Gastroesophageal sphincter (tissue), 4 donors: ENCODE data around the gene RUNX2. TPM values are rescaled to one million over a fixed set of nuclear protein-coding genes. Genes with fewer than 3 reads are reported as not detected.

ENCODE experiments used
- ATAC-seq: fragments of 150-250 bp; one replicate; pipeline ENCODE4 v1.9.1; 2016; ENCODE audit warnings: mild to moderate bottlenecking, moderate library complexity
- H3K27ac ChIP-seq, 4 donors: fragments of 200-600 bp; sonication (generic) in 3 of 4; 1 replicate in 3 of 4; 2 replicates in 1 of 4; pipeline ENCODE4 v1.5.1; 2016 to 2019
- H3K27me3 ChIP-seq: fragments of 200-600 bp; sonication (generic); one replicate; pipeline ENCODE4 v1.5.1; 2019
- H3K36me3 ChIP-seq, 2 donors: fragments of 200-600 bp; sonication (generic); one replicate each; pipeline ENCODE4 v1.5.1; 2019; ENCODE audit warnings: control low read depth in 1 of 2
- H3K4me1 ChIP-seq, 3 donors: fragments of 200-600 bp; sonication (generic); 1 replicate in 2 of 3; 2 replicates in 1 of 3; pipeline ENCODE4 v1.5.1; 2016 to 2019; ENCODE audit warnings: control low read depth in 2 of 3
- H3K4me3 ChIP-seq, 2 donors: fragments of 200-600 bp; sonication (generic); one replicate each; pipeline ENCODE4 v1.5.1; 2019; ENCODE audit warnings: mild to moderate bottlenecking in 1 of 2, moderate library complexity in 1 of 2
- H3K9me3 ChIP-seq, 3 donors: fragments of 200-600 bp; sonication (generic); one replicate each; pipeline ENCODE4 v1.5.1; 2017 to 2019; ENCODE audit warnings: control low read depth in 2 of 3
- EP300 ChIP-seq: sonication (generic); formaldehyde crosslinking; IDR thresholded peaks from one replicate; pipeline ENCODE4 v1.6.1; 2017; ENCODE audit warnings: antibody characterized with exemption, mild to moderate bottlenecking
- POLR2A ChIP-seq, 2 donors: fragments of 450-650 bp; IDR thresholded peaks; one replicate each; pipeline ENCODE4 v1.6.1; 2017; ENCODE audit warnings: antibody characterized with exemption in 2 of 2, mild to moderate bottlenecking in 2 of 2, moderate library complexity in 1 of 2
- POLR2AphosphoS5 ChIP-seq: sonication (generic); formaldehyde crosslinking; IDR thresholded peaks from one replicate; pipeline ENCODE4 v1.6.1; 2017; ENCODE audit warnings: antibody characterized with exemption
- WGBS, 2 donors: methylation state at CpG; one replicate each; pipeline ENCODE4 v1.1.5; 2018; ENCODE audit warnings: low coverage in 1 of 2; 5-methylcytosine and 5-hydroxymethylcytosine counted together
- total RNA-seq, 4 donors: library from RNA; depleted of rRNA; stranded (reverse); fragments of >200 nt; gene quantifications; one replicate each; pipeline ENCODE4 v1.1.0, GENCODE V29; 2016
- TF ChIP-seq, protein P1 (sequence below), 4 experiments: fragments of 200-600 bp in 2 of 4; fragments of 450-650 bp in 2 of 4; sonication (generic) in 1 of 4; IDR thresholded peaks; one replicate each; pipeline ENCODE4 v1.5.1; 2017 to 2019; ENCODE audit warnings: antibody characterized with exemption in 4 of 4, mild to moderate bottlenecking in 2 of 4, moderate library complexity in 2 of 4

The RUNX2 gene
- total RNA-seq, 4 donors from 2014 or later = 0.16 to 0.94 (median 0.65) TPM

GRCh38 chr6:45474376-45474775 lies 146.2 kb downstream of the RUNX2 start:
- WGBS, 2 donors = 49 to 54% methylated on average over 2 of the region's 2 CpGs
- Histone ChIP-seq H3K4me1 (no peaks in the 10 kb centered on the region), H3K9me3 (no peaks in the 10 kb centered on the region), H3K4me3 (no peak overlapping the region), H3K27me3 (no peaks in the 10 kb centered on the region), H3K36me3 (no peaks in the 10 kb centered on the region), H3K27ac (no peak overlapping the region)
- TF ChIP-seq EP300 = no peak
- TF ChIP-seq POLR2AphosphoS5 = no peak
- TF ChIP-seq, protein P1, sequence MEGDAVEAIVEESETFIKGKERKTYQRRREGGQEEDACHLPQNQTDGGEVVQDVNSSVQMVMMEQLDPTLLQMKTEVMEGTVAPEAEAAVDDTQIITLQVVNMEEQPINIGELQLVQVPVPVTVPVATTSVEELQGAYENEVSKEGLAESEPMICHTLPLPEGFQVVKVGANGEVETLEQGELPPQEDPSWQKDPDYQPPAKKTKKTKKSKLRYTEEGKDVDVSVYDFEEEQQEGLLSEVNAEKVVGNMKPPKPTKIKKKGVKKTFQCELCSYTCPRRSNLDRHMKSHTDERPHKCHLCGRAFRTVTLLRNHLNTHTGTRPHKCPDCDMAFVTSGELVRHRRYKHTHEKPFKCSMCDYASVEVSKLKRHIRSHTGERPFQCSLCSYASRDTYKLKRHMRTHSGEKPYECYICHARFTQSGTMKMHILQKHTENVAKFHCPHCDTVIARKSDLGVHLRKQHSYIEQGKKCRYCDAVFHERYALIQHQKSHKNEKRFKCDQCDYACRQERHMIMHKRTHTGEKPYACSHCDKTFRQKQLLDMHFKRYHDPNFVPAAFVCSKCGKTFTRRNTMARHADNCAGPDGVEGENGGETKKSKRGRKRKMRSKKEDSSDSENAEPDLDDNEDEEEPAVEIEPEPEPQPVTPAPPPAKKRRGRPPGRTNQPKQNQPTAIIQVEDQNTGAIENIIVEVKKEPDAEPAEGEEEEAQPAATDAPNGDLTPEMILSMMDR (IDR thresholded peaks at IDR 0.05) = no peak
- no peak for TF ChIP-seq POLR2A (IDR thresholded peaks at IDR 0.05)
- ATAC-seq = no peak

DNA sequence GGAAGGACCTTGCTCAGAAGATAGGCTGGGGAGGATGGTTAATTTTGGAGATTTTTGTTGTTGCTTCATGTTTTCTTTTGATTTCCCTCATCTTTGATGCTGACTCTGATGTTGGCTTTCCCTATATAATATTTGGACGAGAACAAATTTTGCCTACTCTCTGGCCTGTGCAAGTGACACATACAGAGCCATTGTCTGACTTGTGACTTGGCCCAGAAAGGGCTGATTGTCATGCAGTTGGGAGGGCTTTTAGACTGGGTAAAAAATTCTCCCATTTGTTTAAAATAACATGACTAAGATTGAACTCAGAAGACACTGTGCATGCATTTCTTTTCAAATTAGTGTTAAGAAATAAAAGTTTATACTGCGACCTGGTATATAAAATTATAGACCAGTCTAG lies 148.2 kb downstream of the RUNX2 start:
- no peaks in the 10 kb centered on the region for H3K27me3 ChIP-seq
- TF ChIP-seq, protein P1 (IDR thresholded peaks at IDR 0.05) = no peak
- no peak for TF ChIP-seq POLR2AphosphoS5
- no peak for TF ChIP-seq POLR2A (IDR thresholded peaks at IDR 0.05)
- no peak for TF ChIP-seq EP300
- H3K27ac ChIP-seq = no peak overlapping the region
- 75 to 88% methylated on average over 1 to 2 of the region's 2 CpGs for WGBS, 2 donors
- no peaks in the 10 kb centered on the region for H3K36me3 ChIP-seq
- no peak for ATAC-seq
- no peaks in the 10 kb centered on the region for H3K9me3 ChIP-seq
- peaks cover 0 to 12% (median 0%) of the 10 kb centered on the region in 3 donors for H3K4me1 ChIP-seq
- H3K4me3 ChIP-seq = no peak overlapping the region

DNA sequence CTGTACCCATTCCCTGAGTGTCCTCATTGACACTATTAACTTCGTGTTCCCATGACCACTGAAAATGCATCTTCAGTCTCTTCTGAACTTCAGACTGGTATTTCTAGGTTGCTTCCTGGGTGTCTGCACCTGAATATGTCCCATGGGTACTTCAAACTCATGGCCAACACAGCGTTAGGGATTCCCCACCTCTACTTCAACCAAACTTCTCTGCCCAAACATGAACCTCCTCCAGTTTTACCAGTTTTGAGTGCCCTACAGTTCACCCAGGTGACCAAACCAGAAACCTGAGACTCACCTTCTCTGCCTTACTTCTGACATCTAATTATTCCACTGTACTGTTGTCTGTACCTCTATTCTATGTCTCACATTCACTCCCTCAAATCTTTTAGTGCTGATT lies 149.1 kb downstream of the RUNX2 start:
- H3K9me3 ChIP-seq = no peaks in the 10 kb centered on the region
- TF ChIP-seq EP300 (no peak), POLR2AphosphoS5 (no peak), POLR2A (IDR thresholded peaks at IDR 0.05) (no peak)
- TF ChIP-seq, protein P1 (IDR thresholded peaks at IDR 0.05) = no peak
- no peaks in the 10 kb centered on the region for H3K27me3 ChIP-seq
- WGBS, 2 donors = 100% methylated on average over 1 of the region's 2 CpGs; no CpG with 5 or more reads in 1 of the 2 donors
- H3K27ac ChIP-seq = no peak overlapping the region
- ATAC-seq = no peak
- peaks cover 0 to 14% (median 0%) of the 10 kb centered on the region in 3 donors for H3K4me1 ChIP-seq
- no peak overlapping the region for H3K4me3 ChIP-seq
- no peaks in the 10 kb centered on the region for H3K36me3 ChIP-seq

- no peaks in the 10 kb centered on the region for H3K36me3 ChIP-seq
- peaks cover 0 to 14% (median 0%) of the 10 kb centered on the region in 3 donors for H3K4me1 ChIP-seq
- 74 to 82% methylated on average over 3 of the region's 3 CpGs for WGBS, 2 donors
- no peak for ATAC-seq
- H3K4me3 ChIP-seq = no peak overlapping the region
- H3K27me3 ChIP-seq = no peaks in the 10 kb centered on the region
- no peak overlapping the region for H3K27ac ChIP-seq
- no peak for TF ChIP-seq EP300
- no peak for TF ChIP-seq POLR2AphosphoS5
- TF ChIP-seq, protein P1 (IDR thresholded peaks at IDR 0.05) = no peak
- no peak for TF ChIP-seq POLR2A (IDR thresholded peaks at IDR 0.05)
- H3K9me3 ChIP-seq = no peaks in the 10 kb centered on the region
Measured at GRCh38 chr6:45477790-45478189, 149.7 kb downstream of the RUNX2 start.

GRCh38 chr6:45478240-45478639 lies 150.1 kb downstream of the RUNX2 start:
- no peak for ATAC-seq
- no peaks in the 10 kb centered on the region for H3K27me3 ChIP-seq
- 76 to 89% methylated on average over 1 to 2 of the region's 2 CpGs for WGBS, 2 donors
- no peak overlapping the region for H3K4me3 ChIP-seq
- no peak for TF ChIP-seq EP300
- H3K4me1 ChIP-seq = peaks cover 0 to 14% (median 0%) of the 10 kb centered on the region in 3 donors
- no peaks in the 10 kb centered on the region for H3K9me3 ChIP-seq
- H3K27ac ChIP-seq = no peak overlapping the region
- no peaks in the 10 kb centered on the region for H3K36me3 ChIP-seq
